Measurements from ENCODE around the gene IL21R. TPM values are rescaled to one million over a fixed set of nuclear protein-coding genes. Genes with fewer than 3 reads are reported as not detected.

The IL21R gene
- total RNA-seq, 1 donor, result 0.43 TPM

DNA sequence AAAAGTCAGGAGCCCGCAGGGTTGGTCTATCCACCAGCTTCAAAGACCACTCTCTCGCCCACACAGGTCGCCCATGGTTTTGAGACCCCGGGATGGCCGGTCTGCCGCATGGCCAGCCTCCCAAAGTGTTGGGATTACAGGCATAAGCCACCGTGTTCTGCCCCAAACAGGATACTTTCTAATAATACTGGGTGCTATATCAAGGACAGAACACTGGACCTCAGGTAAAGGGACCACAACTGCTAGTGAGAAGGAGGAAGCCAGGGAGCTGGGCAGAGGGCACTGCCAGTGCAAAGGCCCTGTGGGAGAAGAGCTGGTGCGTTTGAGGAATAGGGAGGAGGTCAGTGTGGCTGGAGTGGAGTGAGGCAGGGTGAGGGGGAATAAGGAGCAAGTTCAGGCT, 34.1 kb downstream of the IL21R start:
- no peak for DNase-seq (ENCODE audit: low read depth)
- H3K4me3 ChIP-seq (ENCODE audit: low read depth, low read length), result no peak overlapping the region
- TF ChIP-seq, protein P1, sequence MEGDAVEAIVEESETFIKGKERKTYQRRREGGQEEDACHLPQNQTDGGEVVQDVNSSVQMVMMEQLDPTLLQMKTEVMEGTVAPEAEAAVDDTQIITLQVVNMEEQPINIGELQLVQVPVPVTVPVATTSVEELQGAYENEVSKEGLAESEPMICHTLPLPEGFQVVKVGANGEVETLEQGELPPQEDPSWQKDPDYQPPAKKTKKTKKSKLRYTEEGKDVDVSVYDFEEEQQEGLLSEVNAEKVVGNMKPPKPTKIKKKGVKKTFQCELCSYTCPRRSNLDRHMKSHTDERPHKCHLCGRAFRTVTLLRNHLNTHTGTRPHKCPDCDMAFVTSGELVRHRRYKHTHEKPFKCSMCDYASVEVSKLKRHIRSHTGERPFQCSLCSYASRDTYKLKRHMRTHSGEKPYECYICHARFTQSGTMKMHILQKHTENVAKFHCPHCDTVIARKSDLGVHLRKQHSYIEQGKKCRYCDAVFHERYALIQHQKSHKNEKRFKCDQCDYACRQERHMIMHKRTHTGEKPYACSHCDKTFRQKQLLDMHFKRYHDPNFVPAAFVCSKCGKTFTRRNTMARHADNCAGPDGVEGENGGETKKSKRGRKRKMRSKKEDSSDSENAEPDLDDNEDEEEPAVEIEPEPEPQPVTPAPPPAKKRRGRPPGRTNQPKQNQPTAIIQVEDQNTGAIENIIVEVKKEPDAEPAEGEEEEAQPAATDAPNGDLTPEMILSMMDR (IDR thresholded peaks at IDR 0.05; ENCODE audit: insufficient read depth, low read depth, low read length), result no peak

DNA sequence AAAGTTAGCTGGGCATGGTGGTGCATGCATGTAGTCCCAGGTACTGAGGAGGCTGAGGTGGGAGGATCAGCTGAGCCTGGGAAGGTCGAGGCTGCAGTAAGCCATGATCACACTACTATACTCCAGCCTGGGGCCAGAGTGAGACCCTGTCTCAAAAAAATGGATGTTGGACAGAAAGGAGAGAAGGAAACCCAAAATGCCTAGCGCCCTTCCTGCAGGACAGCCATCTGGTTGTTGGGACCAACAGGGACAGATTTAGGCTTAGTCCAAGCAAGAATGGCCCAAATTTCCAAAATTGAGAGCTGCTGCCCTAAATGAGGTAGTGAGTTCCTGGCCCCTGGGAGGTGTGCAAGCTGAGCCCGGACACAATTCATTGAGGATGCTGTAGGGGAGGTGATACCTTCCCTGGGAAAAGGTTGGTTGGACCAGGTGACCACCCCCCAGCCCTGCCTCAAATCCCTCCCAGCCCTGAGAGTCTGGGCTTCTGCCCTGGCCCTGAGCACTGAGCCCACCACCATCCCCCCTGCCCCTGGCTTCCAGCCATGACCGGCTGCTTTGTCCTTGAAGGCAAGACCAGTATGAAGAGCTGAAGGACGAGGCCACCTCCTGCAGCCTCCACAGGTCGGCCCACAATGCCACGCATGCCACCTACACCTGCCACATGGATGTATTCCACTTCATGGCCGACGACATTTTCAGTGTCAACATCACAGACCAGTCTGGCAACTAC, 35.1 kb downstream of the IL21R start:
- H3K4me3 ChIP-seq (ENCODE audit: low read depth, low read length), result no peak overlapping the region
- DNase-seq (ENCODE audit: low read depth), result no peak
- TF ChIP-seq, protein P1 (IDR thresholded peaks at IDR 0.05; ENCODE audit: insufficient read depth, low read depth, low read length), result no peak

DNA sequence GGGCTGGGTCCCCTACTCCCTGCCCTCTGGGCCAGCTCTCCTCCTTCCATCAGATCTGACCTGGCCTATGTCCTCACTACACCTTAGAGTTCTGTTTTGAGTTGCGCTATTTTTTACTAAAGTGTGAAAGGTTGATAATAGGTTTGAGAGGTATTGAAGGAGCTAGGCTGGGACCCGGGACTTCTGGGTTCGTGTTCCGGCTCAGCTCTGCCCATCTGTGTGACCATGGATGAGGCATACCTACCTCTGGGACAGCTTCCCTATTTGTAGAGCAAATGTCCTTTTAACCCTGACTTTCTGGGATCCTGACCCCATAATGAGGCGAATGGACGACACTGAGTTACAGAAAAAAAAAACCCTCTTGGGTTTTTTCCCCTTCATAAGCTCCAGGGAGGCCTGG, 36.0 kb downstream of the IL21R start:
- TF ChIP-seq, protein P1 (IDR thresholded peaks at IDR 0.05; ENCODE audit: insufficient read depth, low read depth, low read length), result no peak
- no peak overlapping the region for H3K4me3 ChIP-seq (ENCODE audit: low read depth, low read length)
- DNase-seq (ENCODE audit: low read depth), result no peak

DNA sequence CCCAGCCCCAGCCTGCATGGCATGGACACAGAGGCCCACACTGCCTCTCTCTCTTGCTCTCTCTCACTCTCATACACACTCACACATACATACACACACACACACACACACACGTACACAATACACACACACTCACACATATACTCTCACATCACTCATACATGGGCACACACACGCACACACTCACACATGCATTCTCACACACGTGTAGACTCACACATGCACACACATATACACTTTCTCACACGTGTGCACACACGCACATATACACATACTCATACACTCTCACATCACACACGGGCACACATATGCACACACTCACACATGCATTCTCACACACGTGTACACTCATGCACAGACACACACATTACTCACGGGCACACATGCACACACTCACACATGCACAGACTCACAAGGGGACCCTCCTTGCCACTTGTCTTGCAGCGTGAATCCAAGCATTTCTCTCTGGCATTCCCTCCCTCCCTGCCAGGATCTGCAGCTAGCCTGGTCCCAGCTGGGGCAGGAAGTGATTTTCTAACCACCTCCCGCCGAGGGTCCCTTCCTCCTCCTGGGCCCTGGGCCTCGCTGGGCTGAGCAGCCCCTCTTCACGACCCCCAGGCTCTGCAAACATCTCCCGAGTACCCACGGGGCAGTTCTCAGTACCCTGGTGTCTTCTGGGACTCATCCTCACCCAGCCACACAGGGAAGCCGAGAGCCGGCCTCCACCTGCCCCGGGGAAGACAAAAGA, 37.5 kb downstream of the IL21R start:
- no peak for DNase-seq (ENCODE audit: low read depth)
- H3K4me3 ChIP-seq (ENCODE audit: low read depth, low read length), result no peak overlapping the region
- TF ChIP-seq, protein P1 (IDR thresholded peaks at IDR 0.05; ENCODE audit: insufficient read depth, low read depth, low read length), result no peak

DNA sequence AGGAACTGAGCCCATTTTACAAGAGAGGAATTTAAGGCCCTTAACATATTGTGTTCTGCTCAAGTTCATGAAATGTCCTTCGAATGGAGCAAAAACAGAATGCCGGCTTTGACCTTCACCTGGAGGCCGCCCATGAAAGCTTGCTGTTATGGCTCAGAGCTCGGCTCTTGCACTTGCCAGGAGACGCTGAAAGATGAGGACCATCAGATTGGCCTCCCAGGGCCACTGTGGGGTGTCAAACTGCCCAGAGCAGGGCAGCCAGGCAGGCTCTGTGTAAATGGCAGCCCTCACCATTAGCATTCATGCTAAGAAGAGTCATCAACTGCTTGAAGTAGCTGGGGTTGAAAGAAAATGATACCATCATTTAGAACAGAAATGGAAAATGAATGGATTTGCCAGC, 39.3 kb downstream of the IL21R start:
- H3K4me3 ChIP-seq (ENCODE audit: low read depth, low read length), result no peak overlapping the region
- DNase-seq (ENCODE audit: low read depth), result no peak
- TF ChIP-seq, protein P1 (IDR thresholded peaks at IDR 0.05; ENCODE audit: insufficient read depth, low read depth, low read length), result no peak

DNA sequence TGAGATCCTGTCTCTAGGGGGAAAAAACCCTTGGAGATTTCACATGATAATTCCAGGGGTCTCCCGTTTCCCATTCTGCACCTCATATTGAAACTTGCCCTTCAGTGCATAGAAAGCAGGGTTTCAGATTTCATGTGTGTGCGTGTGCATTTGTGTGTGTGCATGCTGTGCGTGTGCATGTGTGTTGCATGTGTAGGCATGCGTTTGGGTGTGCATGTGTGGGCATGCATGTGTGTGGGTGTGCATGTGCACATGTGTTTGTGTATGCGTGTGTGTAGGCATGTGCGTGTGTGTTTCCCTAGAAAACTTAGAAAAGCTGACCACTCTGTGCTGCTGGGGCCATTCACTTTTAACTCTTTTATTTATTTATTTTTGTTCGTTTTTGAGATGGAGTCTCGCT, 40.0 kb downstream of the IL21R start:
- no peak for DNase-seq (ENCODE audit: low read depth)
- H3K4me3 ChIP-seq (ENCODE audit: low read depth, low read length), result no peak overlapping the region
- TF ChIP-seq, protein P1 (IDR thresholded peaks at IDR 0.05; ENCODE audit: insufficient read depth, low read depth, low read length), result no peak

Data from fibroblast of villous mesenchyme (primary cell).